KMS-11 (cell line): ENCODE results near the gene ZNF507.

ENCODE experiments used
- H2AFZ ChIP-seq: fragments of 200-600 bp; sonication (generic); 2 replicates; pipeline ENCODE4 v1.6.1; 2016; ENCODE audit warnings: antibody characterized with exemption, mixed run types, low read depth
- H3K27ac ChIP-seq: fragments of 200-600 bp; sonication (generic); 2 replicates; pipeline ENCODE4 v1.6.1; 2016; ENCODE audit warnings: mild to moderate bottlenecking, mixed run types
- H3K27me3 ChIP-seq: fragments of 200-600 bp; sonication (generic); 2 replicates; pipeline ENCODE4 v1.6.1; 2017; ENCODE audit warnings: mild to moderate bottlenecking, low read depth, mixed run types, moderate library complexity; ENCODE audit not compliant: insufficient read depth
- H3K36me3 ChIP-seq: fragments of 200-600 bp; sonication (generic); 2 replicates; pipeline ENCODE4 v1.6.1; 2017; ENCODE audit warnings: mild to moderate bottlenecking, mixed run types; ENCODE audit not compliant: insufficient read depth
- H3K4me1 ChIP-seq: fragments of 200-600 bp; sonication (generic); 2 replicates; pipeline ENCODE4 v1.6.1; 2016; ENCODE audit warnings: mild to moderate bottlenecking, low read depth, mixed run types; ENCODE audit not compliant: poor library complexity, severe bottlenecking
- H3K4me2 ChIP-seq: fragments of 200-600 bp; sonication (generic); 2 replicates; pipeline ENCODE4 v1.7.0; 2016; ENCODE audit warnings: mild to moderate bottlenecking, mixed run types
- H3K4me3 ChIP-seq: fragments of 200-600 bp; sonication (generic); IDR thresholded peaks from 2 replicates; pipeline ENCODE4 v1.6.1; 2017; ENCODE audit warnings: low read depth, low read length, mixed read lengths; ENCODE audit not compliant: insufficient read depth
- H3K79me2 ChIP-seq: fragments of 200-600 bp; sonication (generic); 2 replicates; pipeline ENCODE4 v1.6.1; 2016; ENCODE audit warnings: low read depth, mixed run types; ENCODE audit not compliant: insufficient read depth
- H3K9ac ChIP-seq: fragments of 200-600 bp; sonication (generic); 2 replicates; pipeline ENCODE4 v1.6.1; 2016; ENCODE audit warnings: mild to moderate bottlenecking, mixed run types
- H4K20me1 ChIP-seq: fragments of 200-600 bp; sonication (generic); 2 replicates; pipeline ENCODE4 v1.6.1; 2016; ENCODE audit warnings: mild to moderate bottlenecking, mixed run types; ENCODE audit not compliant: insufficient read depth
- TF ChIP-seq, protein P1 (sequence below): fragments of 200-600 bp; sonication (generic); conservative IDR thresholded peaks from 2 replicates; pipeline ENCODE4 v1.6.1; 2017; ENCODE audit warnings: low read depth, mild to moderate bottlenecking, antibody characterized with exemption, low read length, moderate library complexity, mixed read lengths

ZNF507 gene

DNA sequence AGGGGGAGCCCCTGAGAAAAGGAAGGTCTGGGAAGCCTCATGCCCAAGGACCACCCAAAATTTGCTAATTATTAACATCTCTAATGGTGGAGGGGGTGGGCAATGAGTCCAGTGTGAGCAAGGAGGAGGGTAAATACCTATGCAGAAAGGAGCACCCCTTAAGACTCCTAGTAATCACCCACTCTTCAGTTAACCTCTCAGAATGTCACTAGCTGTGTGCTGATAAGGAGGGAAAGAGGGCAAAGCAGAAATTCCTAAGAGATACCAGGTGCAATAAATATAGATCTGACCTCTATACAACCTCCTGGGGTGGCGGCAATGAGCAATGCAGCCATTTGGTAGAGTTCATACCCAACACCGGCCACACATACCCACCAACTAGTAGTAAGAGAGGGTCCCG lies 47.5 kb downstream of the ZNF507 start:
- Histone ChIP-seq H3K79me2 (no peaks in the 10 kb centered on the region), H2AFZ (no peak overlapping the region), H3K4me1 (no peaks in the 10 kb centered on the region), H3K9ac (no peak overlapping the region), H3K4me2 (no peak overlapping the region), H3K27me3 (no peaks in the 10 kb centered on the region), H3K36me3 (no peaks in the 10 kb centered on the region), H4K20me1 (no peaks in the 10 kb centered on the region), H3K4me3 (no peak overlapping the region), H3K27ac (no peak overlapping the region)
- TF ChIP-seq, protein P1, sequence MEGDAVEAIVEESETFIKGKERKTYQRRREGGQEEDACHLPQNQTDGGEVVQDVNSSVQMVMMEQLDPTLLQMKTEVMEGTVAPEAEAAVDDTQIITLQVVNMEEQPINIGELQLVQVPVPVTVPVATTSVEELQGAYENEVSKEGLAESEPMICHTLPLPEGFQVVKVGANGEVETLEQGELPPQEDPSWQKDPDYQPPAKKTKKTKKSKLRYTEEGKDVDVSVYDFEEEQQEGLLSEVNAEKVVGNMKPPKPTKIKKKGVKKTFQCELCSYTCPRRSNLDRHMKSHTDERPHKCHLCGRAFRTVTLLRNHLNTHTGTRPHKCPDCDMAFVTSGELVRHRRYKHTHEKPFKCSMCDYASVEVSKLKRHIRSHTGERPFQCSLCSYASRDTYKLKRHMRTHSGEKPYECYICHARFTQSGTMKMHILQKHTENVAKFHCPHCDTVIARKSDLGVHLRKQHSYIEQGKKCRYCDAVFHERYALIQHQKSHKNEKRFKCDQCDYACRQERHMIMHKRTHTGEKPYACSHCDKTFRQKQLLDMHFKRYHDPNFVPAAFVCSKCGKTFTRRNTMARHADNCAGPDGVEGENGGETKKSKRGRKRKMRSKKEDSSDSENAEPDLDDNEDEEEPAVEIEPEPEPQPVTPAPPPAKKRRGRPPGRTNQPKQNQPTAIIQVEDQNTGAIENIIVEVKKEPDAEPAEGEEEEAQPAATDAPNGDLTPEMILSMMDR, result no peak

DNA sequence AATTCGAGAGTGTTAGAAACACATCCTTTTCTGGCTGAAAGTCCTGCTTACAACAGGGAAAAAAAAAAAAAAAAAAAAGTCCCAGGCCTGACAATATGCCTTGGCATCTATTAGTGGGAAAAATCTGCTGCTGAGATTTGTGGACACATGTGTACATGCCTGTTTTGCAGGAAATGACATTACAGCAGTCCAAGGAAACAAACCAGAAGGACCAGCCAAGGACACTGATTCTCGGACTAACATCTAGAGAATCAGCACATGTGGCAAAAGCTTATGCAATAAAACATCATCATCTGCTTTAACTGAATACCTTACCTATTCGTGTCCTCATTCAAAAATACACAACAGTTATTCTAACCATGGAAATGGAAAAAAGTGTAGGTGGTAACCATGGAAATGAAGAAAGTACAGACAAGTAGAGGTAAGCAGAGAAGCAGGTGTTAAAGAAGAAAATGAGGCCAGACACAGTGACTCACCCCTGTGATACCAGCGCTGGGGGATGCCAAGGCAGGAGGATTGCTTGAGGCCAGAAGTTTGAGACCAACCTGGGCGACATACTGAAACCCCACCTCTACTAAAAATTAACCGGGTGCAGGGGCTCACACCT lies 50.7 kb downstream of the ZNF507 start:
- no peak overlapping the region for H3K4me3 ChIP-seq
- H3K27me3 ChIP-seq, result no peaks in the 10 kb centered on the region
- H3K79me2 ChIP-seq, result no peaks in the 10 kb centered on the region
- TF ChIP-seq, protein P1, result no peak
- H3K27ac ChIP-seq, result no peak overlapping the region
- no peaks in the 10 kb centered on the region for H3K36me3 ChIP-seq
- H3K4me1 ChIP-seq, result no peaks in the 10 kb centered on the region
- H2AFZ ChIP-seq, result no peak overlapping the region
- no peak overlapping the region for H3K4me2 ChIP-seq
- no peak overlapping the region for H3K9ac ChIP-seq
- no peaks in the 10 kb centered on the region for H4K20me1 ChIP-seq

DNA sequence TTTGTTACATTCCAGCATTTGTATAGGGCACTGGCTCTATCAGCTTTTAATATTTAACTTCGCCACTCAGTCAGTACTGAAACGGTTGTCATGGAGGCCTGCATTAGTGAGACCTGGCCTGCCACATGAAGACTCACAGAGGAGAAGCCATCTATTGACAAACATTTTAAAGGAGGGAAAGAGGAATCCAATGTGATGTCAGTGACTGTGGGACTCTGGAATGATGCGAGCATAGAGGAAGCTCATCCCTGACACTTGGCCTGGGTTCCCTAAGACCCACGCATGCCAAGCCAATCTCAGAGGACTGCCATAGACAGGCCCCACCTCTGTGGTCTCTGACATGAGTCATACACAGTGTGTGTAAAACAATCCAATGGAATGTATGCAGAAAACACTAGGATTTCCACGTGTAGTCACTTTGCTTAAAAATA lies 52.3 kb downstream of the ZNF507 start:
- H3K4me3 ChIP-seq, result no peak overlapping the region

DNA sequence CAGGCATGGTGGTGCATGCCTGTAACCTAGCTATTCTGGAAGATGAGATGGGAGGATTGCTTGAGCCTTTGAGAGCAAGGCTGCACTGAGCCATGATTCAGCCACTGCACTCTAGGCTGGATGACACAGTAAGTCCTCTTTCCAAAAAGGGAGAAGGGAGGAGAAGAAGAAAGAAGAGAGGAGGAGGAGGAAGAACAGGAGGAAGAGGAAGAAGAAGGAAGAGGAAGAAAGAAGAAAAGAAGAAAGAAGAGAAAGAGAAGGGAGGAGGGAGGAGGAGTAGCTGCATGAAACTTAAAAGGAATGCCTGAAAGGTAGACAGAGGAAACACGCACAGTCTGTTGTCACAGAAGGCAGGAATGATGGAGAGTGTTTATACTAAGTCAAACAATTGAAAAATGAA lies 56.6 kb downstream of the ZNF507 start:
- Histone ChIP-seq H3K27ac (no peak overlapping the region), H3K4me3 (no peak overlapping the region), H4K20me1 (no peaks in the 10 kb centered on the region), H3K79me2 (peaks cover 4% of the 10 kb centered on the region; the same call in 1 of the 2 replicates), H3K4me1 (peaks cover 12% of the 10 kb centered on the region), H3K9ac (no peak overlapping the region), H2AFZ (no peak overlapping the region), H3K36me3 (no peaks in the 10 kb centered on the region), H3K27me3 (no peaks in the 10 kb centered on the region), H3K4me2 (no peak overlapping the region)
- TF ChIP-seq, protein P1, result no peak

More for the DNA sequence above, 52.3 kb downstream of the ZNF507 start:
- H4K20me1 ChIP-seq, result no peaks in the 10 kb centered on the region
- H3K4me2 ChIP-seq, result no peak overlapping the region
- no peak overlapping the region for H3K27ac ChIP-seq
- H3K9ac ChIP-seq, result no peak overlapping the region
- H3K36me3 ChIP-seq, result no peaks in the 10 kb centered on the region
- no peak overlapping the region for H2AFZ ChIP-seq
- TF ChIP-seq, protein P1, result no peak
- no peaks in the 10 kb centered on the region for H3K4me1 ChIP-seq
- H3K27me3 ChIP-seq, result no peaks in the 10 kb centered on the region
- no peaks in the 10 kb centered on the region for H3K79me2 ChIP-seq
